GM21515 (cell line): ENCODE results near the gene THSD4.
"Not testable (repeated sequence)": the region's sequence is repeated elsewhere in the genome, so short reads cannot be mapped to it uniquely, and the experiment has no call there.

Experiments
- ATAC-seq: cut with Tn5 transposase; IDR thresholded peaks from one replicate; pipeline ENCODE4 v1.9.1; 2021; ENCODE audit not compliant: unreplicated experiment

THSD4 gene

DNA sequence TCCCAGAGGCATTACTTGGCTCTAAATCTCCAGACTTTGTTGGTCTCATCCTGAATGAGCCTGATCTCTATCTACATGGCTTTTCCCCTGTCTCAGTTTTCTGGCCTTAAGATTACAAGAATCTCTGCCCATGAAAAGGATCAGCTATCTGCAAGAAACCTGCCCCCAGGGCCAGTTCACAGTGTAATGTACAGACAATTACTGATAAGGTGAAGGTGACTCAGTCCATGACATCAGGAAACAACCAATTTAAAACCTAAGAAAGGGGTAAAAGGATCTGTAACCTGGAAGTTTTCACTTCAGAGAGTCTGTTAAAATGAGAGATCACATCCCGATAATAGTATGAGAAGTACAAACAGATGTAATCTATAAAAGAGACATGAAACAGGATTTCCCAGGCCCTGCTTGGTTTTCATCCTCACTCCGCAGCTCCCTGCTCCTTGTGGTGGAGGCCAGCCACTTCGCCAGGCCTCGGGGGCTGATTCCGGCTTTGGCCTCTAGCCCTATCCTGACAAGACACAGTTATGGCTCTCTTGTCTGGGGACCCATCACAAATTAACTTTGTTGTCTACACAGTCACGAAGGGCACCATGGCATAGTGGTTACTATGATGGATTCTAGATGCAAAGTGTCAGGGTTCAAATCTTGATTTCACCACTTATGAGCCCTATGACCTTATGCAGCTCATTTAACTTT, 136.9 kb downstream of the THSD4 start:
- no peak for ATAC-seq

DNA sequence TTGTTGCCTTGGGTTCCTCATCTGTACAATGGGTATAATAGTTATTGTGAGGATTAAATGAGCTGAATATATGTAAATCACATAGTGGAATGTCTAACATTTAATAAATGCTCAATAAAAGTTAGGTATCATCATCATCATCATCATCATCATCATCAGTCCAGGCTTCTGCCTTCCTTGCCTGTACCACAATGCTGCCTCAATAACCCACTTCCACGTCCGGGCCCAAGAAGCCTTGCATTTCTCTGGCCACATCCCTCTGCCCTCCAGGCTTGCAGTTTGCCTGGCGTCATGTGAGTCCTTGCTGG, 137.4 kb downstream of the THSD4 start:
- ATAC-seq, result no peak

DNA sequence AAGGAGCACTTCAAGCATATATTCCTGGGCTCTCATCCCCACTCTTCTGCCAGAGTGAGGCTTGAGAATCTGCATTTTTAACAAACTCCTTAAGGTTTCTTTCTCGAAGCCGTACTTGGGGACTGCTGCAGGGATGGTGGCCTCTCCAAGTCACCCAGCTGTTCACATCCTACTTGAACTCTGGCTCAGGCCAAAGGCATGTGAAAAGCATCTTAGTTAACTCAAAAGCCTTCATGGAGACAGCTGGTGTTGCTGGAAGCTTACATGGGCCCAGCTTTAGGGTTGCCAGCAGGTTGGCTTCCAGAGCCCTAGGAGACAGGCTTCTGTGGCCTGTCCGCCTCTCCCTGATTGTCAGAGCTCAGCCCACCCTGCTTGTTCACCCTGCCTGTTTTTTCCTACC, 139.2 kb downstream of the THSD4 start:
- no peak for ATAC-seq

DNA sequence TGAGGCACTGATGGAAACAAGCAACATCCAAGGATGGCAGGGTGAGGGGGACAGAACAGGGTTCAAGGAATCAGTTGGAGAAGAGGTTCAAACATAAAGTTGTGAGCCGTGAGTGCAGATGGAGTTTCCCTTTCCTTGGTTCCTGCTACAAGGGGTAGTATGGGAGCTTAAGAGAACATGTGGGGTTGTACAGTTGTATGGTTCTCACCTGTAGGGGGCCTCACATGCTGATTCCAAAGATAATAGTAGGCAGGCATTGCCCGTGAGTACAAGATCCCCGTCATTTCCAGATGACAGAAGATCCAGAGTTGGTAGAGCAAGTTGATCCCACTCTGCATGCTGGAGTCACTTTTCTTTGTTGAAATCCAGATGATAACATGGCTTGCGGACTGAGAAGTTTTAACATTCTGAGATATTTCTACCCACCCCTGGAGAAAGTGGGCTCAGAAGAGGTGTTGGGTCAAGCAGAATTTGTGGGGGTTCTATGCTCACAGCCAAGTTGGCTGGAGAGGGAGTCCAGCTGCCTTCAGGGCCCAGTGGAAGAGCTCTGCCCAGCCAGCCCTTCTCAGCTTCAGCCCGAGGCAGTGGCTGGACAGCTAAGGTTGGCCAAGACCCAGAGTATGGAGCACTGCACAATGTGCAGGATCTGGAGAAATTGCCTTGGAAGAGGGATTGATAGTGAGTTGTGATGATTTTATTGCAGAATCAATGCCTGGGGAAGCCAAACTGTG, 141.8 kb downstream of the THSD4 start:
- no peak for ATAC-seq

DNA sequence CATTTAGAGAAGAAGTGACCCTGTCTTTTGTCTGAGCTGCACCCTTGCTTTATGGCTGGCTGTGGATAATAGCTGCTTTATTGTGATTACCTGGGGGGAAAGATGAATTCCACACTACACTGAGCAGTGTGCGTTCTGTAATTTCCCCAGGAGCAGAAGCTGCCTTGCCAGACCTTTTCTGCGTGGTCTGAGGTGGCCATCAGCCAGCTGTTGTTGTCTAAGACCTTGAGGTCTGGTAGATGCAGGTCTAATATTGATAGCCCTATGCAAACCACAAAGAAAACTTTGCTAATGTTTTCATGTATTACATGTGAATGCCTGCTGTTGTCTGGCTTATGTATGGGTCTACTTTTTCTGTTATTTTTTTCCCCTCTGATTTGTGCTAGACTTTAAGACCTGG, 144.6 kb downstream of the THSD4 start:
- ATAC-seq, result no peak

DNA sequence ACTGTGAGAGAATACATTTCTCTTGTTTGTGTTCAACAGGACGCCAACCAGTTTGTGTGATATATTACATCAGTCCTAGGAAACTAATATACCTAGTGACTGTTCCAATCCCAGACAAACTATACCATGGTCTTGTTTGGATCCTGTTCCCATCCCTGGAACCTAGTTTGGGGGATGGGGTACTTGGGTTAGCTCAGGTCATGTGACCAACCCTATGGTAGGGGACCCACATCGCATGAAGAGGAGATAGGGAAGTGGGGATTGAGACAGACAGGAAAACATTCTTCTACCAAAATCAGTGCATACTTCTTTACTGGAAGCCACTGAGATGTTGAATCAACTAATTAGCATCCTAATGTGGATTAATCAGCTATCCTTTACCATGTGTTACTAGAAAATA, 146.1 kb downstream of the THSD4 start:
- no peak for ATAC-seq

DNA sequence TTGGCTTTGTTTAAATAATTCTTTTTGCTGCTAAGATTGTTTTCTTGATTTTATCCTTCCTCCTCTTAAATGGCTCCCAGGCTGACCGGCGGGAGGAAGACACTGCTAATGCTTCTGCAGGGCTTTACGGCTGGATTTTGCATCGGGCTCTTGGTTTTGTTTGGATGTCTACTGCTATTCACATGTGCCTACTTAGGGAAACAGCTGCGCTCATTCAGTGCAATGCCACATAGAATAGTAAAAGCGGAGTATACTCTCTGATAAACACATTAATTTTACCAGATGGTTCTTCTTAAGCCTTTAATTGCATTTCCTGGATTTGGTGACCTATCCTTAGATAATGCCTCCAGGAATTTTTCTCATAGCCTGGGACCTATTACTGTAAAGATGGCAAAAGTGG, 146.6 kb downstream of the THSD4 start:
- ATAC-seq, result no peak

DNA sequence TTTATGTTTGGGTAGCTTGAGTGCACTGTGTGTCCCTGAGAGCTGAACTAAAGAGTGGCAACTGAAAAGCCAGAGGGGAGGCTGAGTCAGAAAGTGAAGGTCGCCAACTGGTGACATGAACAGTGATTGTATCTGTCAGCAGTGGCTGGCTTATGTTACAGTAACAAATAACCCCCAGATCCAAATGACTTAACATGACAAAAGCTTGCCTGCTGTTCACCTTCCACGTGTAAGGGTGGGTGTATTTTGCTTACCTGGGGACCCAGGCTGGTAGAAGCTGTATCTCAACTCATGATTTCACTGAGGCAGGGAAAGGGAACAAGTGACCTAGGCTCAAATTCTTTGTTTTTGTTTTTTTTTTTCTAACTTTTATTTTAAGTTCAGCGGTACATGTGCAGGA, 147.3 kb downstream of the THSD4 start:
- no peak for ATAC-seq

DNA sequence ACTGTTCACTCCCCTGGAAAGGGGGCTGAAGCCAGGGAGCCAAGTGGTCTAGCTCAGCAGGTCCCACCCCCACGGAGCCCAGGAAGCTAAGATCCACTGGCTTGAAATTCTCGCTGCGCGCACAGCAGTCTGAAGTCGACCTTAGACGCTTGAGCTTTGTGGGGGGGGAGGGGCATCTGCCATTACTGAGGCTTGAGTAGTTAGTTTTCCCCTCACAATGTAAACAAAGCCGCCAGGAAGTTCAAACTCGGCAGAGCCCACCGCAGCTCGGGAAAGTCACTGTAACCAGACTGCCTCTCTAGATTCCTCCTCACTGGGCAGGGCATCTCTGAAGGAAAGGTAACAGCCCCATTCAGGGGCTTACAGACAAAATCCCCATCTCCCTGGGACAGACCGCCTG, 150.3 kb downstream of the THSD4 start:
- ATAC-seq, result not testable (repeated sequence)

DNA sequence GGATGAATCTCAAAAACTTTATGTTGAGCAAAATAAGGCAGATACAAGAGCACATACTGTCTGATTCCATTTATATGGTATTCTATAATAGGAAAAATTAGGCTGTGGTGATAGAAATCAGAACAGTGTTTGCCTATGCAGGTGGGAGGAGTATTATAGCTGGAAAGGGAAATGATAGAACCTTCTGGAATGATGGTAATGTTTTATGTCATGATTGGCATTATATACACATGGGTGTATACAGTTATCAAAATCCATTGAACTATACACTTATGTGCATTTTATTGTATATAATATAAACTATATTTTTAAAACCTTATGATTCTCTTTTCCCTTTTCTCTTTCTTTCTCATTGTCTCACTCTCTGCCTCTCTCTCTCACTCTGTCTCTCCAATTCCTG, 156.1 kb downstream of the THSD4 start:
- ATAC-seq, result no peak

DNA sequence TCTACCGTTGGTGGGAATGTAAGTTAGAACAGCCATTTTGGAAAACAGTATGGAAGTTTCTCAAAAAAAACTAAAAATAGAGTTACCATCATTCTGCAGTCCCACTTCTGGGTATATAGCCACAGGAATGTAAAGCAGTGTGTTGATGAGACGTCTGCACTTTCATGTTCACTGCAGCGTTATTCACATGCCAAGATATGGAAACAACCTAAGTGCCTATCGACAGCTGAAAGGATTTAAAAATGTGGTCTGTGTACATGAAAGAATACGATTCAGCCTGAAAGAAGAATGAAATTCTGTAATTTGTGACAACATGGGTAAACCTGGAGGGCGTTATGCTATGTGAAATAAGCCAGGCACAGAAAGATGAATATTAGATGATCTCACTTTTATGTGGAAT, 157.7 kb downstream of the THSD4 start:
- ATAC-seq, result no peak

DNA sequence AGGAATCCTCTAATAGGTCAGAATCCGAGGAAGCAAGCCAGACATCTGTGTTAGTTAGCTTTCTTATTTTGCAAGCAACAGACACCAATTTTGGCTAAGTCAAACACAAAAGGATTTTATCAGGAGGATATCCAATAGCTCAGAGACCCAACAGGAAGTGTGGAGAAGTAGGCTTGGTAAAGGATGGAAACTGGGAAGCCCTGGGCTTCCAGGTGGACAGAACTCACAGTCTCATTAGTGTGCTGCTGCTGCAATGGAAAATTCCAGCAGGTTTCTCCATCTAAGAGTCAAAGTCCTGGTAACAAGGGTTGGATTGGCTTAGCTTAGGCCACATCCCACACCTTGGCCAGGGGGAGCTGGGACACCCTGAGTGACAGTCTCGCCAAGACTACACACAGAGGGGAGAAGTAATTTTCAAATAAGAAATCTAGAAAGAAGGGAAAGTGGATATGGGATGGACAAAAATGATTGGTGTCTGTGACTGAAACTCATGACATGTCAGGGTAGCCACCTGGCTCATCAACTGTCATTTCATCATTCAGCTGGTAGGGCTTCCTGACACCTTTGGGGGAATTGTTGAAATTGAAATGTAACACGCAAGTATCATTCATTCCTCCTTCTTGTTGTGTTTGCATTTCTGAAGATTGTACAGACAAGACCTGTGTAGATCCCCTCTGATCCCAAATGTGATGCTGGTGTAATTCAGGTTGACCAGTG, 158.6 kb downstream of the THSD4 start:
- no peak for ATAC-seq

DNA sequence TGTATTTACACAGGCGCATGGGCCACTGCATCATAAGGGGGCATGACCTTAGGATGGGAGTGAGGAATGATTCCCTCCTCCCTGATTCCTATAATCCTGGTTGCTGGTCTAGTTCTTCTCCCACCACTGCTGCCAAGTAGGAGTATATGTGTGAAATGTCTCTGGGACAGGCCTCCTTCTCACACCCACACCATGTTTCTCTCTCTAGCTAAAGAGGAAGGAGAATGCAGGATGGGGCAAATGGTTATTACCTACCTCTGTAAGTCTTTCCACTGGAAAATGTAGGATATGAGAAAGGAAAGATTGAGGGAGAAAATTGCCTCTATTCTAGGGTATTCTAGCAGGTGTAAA, 159.2 kb downstream of the THSD4 start:
- no peak for ATAC-seq

DNA sequence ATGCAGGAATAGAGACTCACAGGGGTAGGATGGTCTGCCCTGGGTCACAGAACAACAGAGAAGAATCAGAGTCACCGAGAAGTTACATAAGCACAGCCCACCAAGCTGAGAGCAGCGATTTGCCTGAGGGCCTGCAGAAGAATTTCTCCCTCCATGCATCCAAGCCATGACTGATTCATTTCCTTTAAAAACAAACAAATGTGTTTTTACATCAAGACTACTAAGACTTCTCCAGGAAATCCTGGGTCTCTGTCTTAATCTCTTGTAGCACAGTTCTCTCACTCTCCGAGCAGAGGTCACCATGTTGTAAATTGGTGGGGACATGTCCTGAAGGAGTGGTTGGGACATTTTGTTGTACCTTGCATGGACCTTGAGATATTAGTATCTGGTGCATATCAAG, 159.8 kb downstream of the THSD4 start:
- no peak for ATAC-seq

DNA sequence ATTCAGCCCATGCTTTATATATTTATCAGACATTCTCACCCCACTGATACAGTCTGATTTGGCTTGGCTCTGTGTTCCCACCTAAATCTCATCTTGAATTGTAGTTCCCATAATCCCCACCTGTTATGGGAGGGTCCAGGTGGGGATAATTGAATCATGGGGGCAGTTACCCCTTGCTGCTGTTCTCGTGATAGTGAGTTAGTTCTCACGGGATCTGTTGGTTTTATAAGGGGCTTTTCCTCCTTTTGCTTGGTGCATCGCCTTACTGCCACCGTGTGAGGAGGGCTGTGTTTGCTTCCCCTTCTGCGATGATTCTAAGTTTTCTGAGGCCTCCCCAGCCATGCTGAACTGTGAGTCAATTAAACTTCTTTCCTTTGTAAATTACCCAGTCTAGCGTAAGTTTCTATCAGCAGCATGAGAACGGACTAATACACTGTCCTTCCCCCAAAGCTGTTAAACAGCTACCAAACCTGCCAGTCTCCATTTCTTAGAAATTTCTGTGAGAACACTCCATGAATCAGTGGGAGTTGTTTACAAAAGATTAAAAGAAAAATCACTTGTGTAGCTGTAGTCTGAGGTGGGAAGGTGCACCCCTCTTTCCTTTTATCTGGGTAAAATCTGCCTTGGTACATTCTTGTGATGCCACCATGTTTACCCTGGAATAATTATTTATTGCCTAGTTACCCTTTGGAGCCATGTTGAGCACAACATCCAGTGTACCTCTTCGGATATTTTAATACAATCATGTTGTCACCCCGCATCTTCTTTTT, 160.5 kb downstream of the THSD4 start:
- no peak for ATAC-seq

DNA sequence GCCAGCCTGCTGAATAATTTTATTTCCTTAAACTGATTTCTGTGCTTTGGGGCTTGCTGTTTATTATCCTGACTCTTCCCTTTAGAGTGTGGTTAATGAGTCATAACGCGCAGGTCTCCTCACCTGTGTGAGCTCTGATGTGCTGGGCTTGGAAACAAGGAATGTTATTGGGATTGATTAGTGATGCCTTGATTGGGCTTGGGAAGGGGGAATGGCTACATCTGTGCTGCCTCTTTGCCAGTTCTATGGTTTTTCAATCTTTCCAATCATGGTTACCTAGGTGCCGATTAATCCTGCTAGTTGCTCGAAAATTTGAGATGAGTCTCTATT, 161.0 kb downstream of the THSD4 start:
- ATAC-seq, result no peak

DNA sequence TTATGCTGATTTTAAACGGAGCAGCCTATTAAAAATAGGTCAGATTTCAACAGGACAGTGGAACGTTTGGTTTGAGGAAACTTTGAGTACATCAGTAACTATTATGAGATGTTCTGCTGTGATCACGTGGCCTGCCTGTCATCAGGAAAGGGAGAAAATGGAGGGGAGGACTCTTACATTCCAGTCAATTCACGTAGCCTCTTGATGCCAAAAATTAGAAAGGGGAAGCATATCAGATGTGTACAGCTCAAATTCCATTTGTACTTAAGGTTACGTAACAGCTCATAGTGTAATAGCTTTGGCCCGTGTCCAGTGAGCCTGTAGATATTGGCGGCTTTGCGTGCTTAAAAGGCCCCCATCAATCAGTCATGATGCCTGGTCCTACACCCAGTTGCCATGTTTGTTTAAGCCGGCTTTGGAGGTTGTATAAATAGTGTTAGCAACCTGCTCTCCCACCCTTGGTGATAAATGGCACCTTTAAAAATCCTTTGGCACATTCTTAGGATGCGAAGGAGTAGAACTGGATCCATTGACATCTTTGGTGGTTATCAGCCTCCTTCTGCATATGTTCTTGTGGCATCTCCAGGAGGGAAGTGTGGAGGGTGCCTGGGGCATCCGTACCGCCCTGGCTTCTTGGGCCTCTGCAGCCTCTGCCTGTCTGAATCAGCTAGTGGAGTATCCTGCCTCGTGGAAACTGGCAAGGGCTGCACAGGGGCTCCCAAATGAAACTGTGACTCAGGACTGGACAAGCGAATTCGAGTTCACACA, 163.9 kb downstream of the THSD4 start:
- ATAC-seq, result no peak

DNA sequence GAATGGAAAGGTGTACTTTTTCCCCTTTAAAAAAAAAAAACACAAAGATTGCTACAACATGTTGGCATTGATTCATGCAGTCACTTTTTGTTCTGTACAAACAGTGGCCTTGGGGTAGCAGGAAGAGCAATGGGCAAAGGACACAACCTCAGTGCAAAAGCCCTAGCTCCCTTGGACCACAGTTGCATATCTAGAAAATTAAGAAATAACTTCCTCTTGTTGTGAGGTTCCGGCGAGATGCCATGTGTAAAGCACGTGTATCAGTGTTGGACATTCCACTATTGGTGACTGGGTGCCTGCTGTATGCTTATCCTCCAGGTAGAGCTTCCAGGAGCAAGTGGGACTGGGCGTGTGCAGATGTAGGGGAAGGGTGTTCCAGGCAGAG, 164.5 kb downstream of the THSD4 start:
- no peak for ATAC-seq

DNA sequence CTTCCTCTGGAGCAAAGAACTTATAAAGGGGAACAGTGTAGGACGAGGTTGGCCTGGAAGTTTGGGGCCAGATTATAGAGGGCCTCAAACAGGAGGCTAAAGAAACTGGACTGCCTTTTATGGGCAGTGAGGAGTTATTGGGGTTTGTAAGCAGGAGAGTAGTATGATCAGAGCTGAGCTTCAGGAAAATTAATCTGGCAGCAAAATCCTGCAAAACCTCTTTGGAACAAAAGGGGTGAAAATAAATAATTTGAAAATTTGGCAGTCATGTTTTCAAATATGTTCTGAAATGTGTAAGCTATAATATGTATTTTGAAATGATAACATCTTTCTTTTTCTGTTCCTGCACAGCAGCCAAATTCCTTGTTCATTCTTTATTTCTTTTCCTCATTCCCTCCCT, 164.9 kb downstream of the THSD4 start:
- ATAC-seq, result no peak

DNA sequence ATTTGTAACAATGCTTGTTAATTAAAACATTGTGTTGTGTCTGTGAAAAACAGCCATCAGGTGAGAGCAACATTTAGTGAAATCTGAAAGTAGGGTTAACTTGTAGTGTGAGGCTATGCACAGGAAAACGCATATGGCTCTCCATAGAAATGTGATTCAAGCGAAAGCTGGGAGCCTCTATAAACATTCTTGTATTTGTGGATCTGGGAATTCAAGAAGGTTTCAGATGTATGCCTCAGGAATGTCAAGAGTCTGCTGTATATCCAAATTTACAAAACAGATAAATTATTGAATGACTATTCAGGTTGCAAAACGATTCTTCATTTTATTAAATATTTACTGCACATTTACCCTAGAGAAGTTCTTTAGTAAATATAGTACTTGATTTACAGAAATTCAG, 166.0 kb downstream of the THSD4 start:
- ATAC-seq, result no peak

DNA sequence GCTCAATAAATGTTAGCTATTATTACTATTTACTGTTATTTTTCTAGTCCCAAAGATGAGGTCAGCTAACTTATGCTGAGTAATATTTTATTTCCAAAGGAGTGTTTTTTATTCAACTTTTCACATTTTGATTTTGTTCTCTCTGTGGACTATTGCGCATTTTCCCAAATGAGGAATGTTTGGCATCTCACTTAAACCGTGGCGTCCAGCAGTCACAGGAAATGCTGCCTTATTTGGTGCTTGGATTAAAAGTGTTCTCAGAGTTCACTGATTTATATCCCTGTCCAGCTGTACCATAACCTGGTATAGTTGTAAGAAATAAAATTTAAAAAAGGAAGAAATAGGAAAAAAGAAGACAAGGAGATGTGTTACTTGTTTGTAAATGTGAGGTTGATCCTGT, 166.8 kb downstream of the THSD4 start:
- ATAC-seq, result no peak
